HL-60 (cell line): ENCODE measurements around the gene CHD9.

ENCODE experiments used
- DNase-seq, 2 experiments: peaks; one replicate each; pipeline ENCODE4 v3.0.0-alpha.2; 2010 to 2020; ENCODE audit warnings: low read depth in 1 of 2, low spot score in 1 of 2
- H3K27ac ChIP-seq: fragments of 250-450 bp; sonication (Bioruptor Pico); replicated peaks from 2 replicates; pipeline ENCODE4 v1.5.1; 2020; ENCODE audit warnings: mild to moderate bottlenecking, moderate library complexity
- H3K27me3 ChIP-seq: fragments of 250-450 bp; sonication (Bioruptor Pico); 2 replicates; pipeline ENCODE4 v1.5.1; 2021; ENCODE audit warnings: mild to moderate bottlenecking, moderate library complexity; ENCODE audit not compliant: insufficient read depth, poor library complexity, severe bottlenecking
- H3K4me3 ChIP-seq: replicated peaks from 2 replicates; pipeline ENCODE4 v1.5.1; 2011; ENCODE audit warnings: mild to moderate bottlenecking, control low read depth, low read length; ENCODE audit not compliant: insufficient read depth
- CTCF ChIP-seq: IDR thresholded peaks from one replicate; pipeline ENCODE4 v1.5.1; 2011; ENCODE audit warnings: low read length, control low read depth, inconsistent platforms; ENCODE audit not compliant: insufficient read depth
- GABPA ChIP-seq: IDR thresholded peaks from 2 replicates; pipeline ENCODE4 v1.6.1; 2012; ENCODE audit warnings: low read depth
- POLR2AphosphoS5 ChIP-seq: IDR thresholded peaks from 2 replicates; pipeline ENCODE4 v1.6.1; 2012; ENCODE audit warnings: low read depth
- REST ChIP-seq: IDR thresholded peaks from 2 replicates; pipeline ENCODE4 v1.6.1; 2012; ENCODE audit warnings: low read depth; ENCODE audit not compliant: insufficient replicate concordance
- SPI1 ChIP-seq: IDR thresholded peaks from 2 replicates; pipeline ENCODE4 v1.6.1; 2012; ENCODE audit warnings: low read depth, mild to moderate bottlenecking, borderline replicate concordance

The CHD9 gene

GRCh38 chr16:53372992-53373871, 318.4 kb downstream of the CHD9 start:
- no peak for DNase-seq
- no peaks in the 10 kb centered on the region for H3K27me3 ChIP-seq
- TF ChIP-seq POLR2AphosphoS5 (no peak), REST (no peak), CTCF (no peak), SPI1 (no peak), GABPA (no peak)
- no peak overlapping the region for H3K27ac ChIP-seq
- H3K4me3 ChIP-seq: no peak overlapping the region

- no peak overlapping the region for H3K4me3 ChIP-seq
- peak in 1 of 2 experiments; percentile 22 for DNase-seq
- no peaks in the 10 kb centered on the region for H3K27me3 ChIP-seq
- TF ChIP-seq POLR2AphosphoS5 (no peak), REST (no peak), SPI1 (no peak), CTCF (no peak), GABPA (no peak)
- no peak overlapping the region for H3K27ac ChIP-seq
Measured at GRCh38 chr16:53374800-53375199, 320.0 kb downstream of the CHD9 start.

GRCh38 chr16:53378138-53378537, 323.3 kb downstream of the CHD9 start:
- no peaks in the 10 kb centered on the region for H3K27me3 ChIP-seq
- H3K27ac ChIP-seq: no peak overlapping the region
- TF ChIP-seq CTCF: no peak
- TF ChIP-seq GABPA: no peak
- TF ChIP-seq REST: no peak
- TF ChIP-seq POLR2AphosphoS5: no peak
- TF ChIP-seq SPI1: no peak
- DNase-seq: no peak
- no peak overlapping the region for H3K4me3 ChIP-seq
